Fibroblast of lung (primary cell): Measurements from ENCODE around the gene RAB6A. TPM values are rescaled to one million over a fixed set of nuclear protein-coding genes. Genes with fewer than 3 reads are reported as not detected.

Experiments
- DNase-seq, 2 donors: peaks; one replicate each; pipeline versions ENCODE4 v3.0.0 to v3.0.0-alpha.2; 2010; ENCODE audit warnings: low read depth in 2 of 2
- H2AFZ ChIP-seq: 2 replicates; pipeline ENCODE4 v1.5.1; 2012; ENCODE audit warnings: low read length, control low read depth, inconsistent platforms
- H3K27ac ChIP-seq: 2 replicates; pipeline ENCODE4 v1.5.1; 2011; ENCODE audit warnings: low read length, control low read depth; ENCODE audit not compliant: insufficient read depth
- H3K27me3 ChIP-seq: 2 replicates; pipeline ENCODE4 v1.5.1; 2011; ENCODE audit warnings: mild to moderate bottlenecking, low read length; ENCODE audit not compliant: control insufficient read depth, insufficient read depth
- H3K36me3 ChIP-seq: 2 replicates; pipeline ENCODE4 v1.5.1; 2011; ENCODE audit warnings: low read length; ENCODE audit not compliant: control insufficient read depth, insufficient read depth
- H3K4me1 ChIP-seq: 2 replicates; pipeline ENCODE4 v1.5.1; 2011; ENCODE audit warnings: low read length; ENCODE audit not compliant: control insufficient read depth, insufficient read depth; ENCODE audit errors: extremely low read depth
- H3K4me2 ChIP-seq: 2 replicates; pipeline ENCODE4 v1.5.1; 2011; ENCODE audit warnings: low read length, control low read depth; ENCODE audit not compliant: insufficient read depth; ENCODE audit errors: extremely low read depth
- H3K4me3 ChIP-seq, 4 experiments: fragments of 200-600 bp in 1 of 4; sonication (generic) in 1 of 4; replicated peaks in 1 of 4; 2 replicates each; pipeline ENCODE4 v1.5.1; 2011 to 2016; ENCODE audit warnings: low read length in 4 of 4, low read depth in 3 of 4, mild to moderate bottlenecking in 3 of 4, control low read depth in 2 of 4, inconsistent platforms in 1 of 4, mixed read lengths in 1 of 4; ENCODE audit not compliant: insufficient read depth in 1 of 4; ENCODE audit errors: control extremely low read depth in 1 of 4
- H3K79me2 ChIP-seq: 2 replicates; pipeline ENCODE4 v1.5.1; 2012; ENCODE audit warnings: mild to moderate bottlenecking, low read length, inconsistent platforms; ENCODE audit not compliant: control insufficient read depth, insufficient read depth
- H3K9ac ChIP-seq: 2 replicates; pipeline ENCODE4 v1.5.1; 2011; ENCODE audit warnings: mild to moderate bottlenecking, low read length, control low read depth; ENCODE audit not compliant: insufficient read depth
- H3K9me3 ChIP-seq: 2 replicates; pipeline ENCODE4 v1.5.1; 2012; ENCODE audit warnings: low read depth, low read length; ENCODE audit not compliant: control insufficient read depth, insufficient read depth
- H4K20me1 ChIP-seq: 2 replicates; pipeline ENCODE4 v1.5.1; 2011; ENCODE audit warnings: low read length; ENCODE audit not compliant: control insufficient read depth, insufficient read depth; ENCODE audit errors: extremely low read depth
- EZH2 ChIP-seq: IDR thresholded peaks from 2 replicates; pipeline ENCODE4 v1.5.1; 2012; ENCODE audit warnings: low read length, control low read depth, mild to moderate bottlenecking; ENCODE audit errors: missing control alignments
- polyA plus RNA-seq, 2 donors: library from polyadenylated mRNA; depleted of rRNA in 1 of 2; stranded (reverse) in 1 of 2; unstranded in 1 of 2; fragments of >200 nt; gene quantifications; 2 replicates each; pipeline ENCODE4 v1.2.1, GENCODE V29; 2011 to 2012; ENCODE audit warnings: missing spikeins in 1 of 2
- total RNA-seq: library from RNA; depleted of rRNA; stranded (reverse); fragments of >200 nt; gene quantifications from 2 replicates; pipeline ENCODE4 v1.2.1, GENCODE V29; 2014
- TF ChIP-seq, protein P1 (sequence below), 2 donors: IDR thresholded peaks in 1 of 2; conservative IDR thresholded peaks in 1 of 2; 1 replicate in 1 of 2; 2 replicates in 1 of 2; pipeline ENCODE4 v1.5.1; 2011 to 2012; ENCODE audit warnings: low read length in 2 of 2, control low read depth in 1 of 2, inconsistent platforms in 1 of 2, low read depth in 1 of 2, mild to moderate bottlenecking in 1 of 2

RAB6A gene
- total and polyA plus RNA-seq, 2 donors (not counting 1 experiment from before 2014, with no cell fraction given) = 103 to 255 TPM

DNA sequence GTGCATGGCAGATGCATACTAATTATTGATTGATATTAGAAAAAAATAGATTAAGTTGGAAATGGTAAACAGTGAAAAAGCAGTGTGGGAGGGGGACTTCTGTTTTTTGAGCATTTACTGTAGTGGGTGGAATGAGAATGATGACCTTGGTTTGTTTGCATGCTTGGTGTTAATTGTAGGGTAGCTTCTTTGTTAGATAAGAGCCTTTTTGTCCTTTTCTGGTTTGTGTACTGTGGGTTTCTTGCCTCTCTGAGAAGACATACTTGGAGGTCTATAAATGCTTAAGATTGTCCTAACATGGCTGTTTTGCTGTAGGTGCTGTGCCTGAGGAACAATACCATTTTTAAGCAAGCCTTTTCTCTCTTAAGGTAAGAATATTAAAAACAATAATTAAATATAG is 43.8 kb upstream of the RAB6A start:
- H3K4me3 ChIP-seq = no peak overlapping the region

DNA sequence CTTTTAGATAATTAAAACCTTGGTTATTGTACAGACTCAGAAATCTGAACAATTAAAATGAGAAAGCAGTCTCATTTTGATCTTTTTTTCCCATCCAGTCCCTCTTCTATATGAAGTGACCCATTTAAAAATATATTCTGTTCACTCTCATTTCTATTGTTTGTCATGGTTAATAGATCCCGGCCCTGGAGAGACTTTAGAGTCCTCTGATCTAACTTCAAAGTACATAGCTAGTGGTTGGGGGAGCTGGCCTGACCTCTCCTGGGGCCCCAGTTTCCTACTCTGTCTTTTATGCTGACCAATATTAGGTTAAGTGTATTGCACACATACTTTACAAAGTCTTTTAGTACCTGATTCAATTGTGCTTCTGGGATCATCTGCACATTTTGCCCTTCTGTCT is 40.3 kb upstream of the RAB6A start:
- no peaks in the 10 kb centered on the region for H3K9me3 ChIP-seq
- no peak overlapping the region for H3K9ac ChIP-seq
- H3K36me3 ChIP-seq = no peaks in the 10 kb centered on the region
- no peaks in the 10 kb centered on the region for H3K27me3 ChIP-seq
- H2AFZ ChIP-seq = no peak overlapping the region
- H3K4me1 ChIP-seq = no peaks in the 10 kb centered on the region
- H3K79me2 ChIP-seq = no peaks in the 10 kb centered on the region
- no peaks in the 10 kb centered on the region for H4K20me1 ChIP-seq
- no peak overlapping the region for H3K27ac ChIP-seq
- TF ChIP-seq EZH2 = no peak
- TF ChIP-seq, protein P1, sequence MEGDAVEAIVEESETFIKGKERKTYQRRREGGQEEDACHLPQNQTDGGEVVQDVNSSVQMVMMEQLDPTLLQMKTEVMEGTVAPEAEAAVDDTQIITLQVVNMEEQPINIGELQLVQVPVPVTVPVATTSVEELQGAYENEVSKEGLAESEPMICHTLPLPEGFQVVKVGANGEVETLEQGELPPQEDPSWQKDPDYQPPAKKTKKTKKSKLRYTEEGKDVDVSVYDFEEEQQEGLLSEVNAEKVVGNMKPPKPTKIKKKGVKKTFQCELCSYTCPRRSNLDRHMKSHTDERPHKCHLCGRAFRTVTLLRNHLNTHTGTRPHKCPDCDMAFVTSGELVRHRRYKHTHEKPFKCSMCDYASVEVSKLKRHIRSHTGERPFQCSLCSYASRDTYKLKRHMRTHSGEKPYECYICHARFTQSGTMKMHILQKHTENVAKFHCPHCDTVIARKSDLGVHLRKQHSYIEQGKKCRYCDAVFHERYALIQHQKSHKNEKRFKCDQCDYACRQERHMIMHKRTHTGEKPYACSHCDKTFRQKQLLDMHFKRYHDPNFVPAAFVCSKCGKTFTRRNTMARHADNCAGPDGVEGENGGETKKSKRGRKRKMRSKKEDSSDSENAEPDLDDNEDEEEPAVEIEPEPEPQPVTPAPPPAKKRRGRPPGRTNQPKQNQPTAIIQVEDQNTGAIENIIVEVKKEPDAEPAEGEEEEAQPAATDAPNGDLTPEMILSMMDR (conservative IDR thresholded peaks at IDR 0.05 in 1 of 2, IDR thresholded peaks at IDR 0.05 in 1 of 2; ENCODE audit: low read depth in 1 of 2, low read length in 2 of 2) = no peak
- H3K4me2 ChIP-seq = no peak overlapping the region
- no peak overlapping the region for H3K4me3 ChIP-seq
- no peak for DNase-seq

More for the DNA sequence above, 43.8 kb upstream of the RAB6A start:
- H3K9ac ChIP-seq = no peak overlapping the region
- no peaks in the 10 kb centered on the region for H3K9me3 ChIP-seq
- H3K4me2 ChIP-seq = no peak overlapping the region
- H2AFZ ChIP-seq = no peak overlapping the region
- no peaks in the 10 kb centered on the region for H4K20me1 ChIP-seq
- TF ChIP-seq EZH2 = no peak
- TF ChIP-seq, protein P1 (conservative IDR thresholded peaks at IDR 0.05 in 1 of 2, IDR thresholded peaks at IDR 0.05 in 1 of 2; ENCODE audit: low read depth in 1 of 2, low read length in 2 of 2) = no peak
- no peaks in the 10 kb centered on the region for H3K27me3 ChIP-seq
- no peak for DNase-seq
- no peaks in the 10 kb centered on the region for H3K4me1 ChIP-seq
- H3K79me2 ChIP-seq = no peaks in the 10 kb centered on the region
- H3K36me3 ChIP-seq = no peaks in the 10 kb centered on the region
- no peak overlapping the region for H3K27ac ChIP-seq

- no peaks in the 10 kb centered on the region for H3K36me3 ChIP-seq
- H3K4me1 ChIP-seq = no peaks in the 10 kb centered on the region
- no peak overlapping the region for H2AFZ ChIP-seq
- no peak for DNase-seq
- H3K79me2 ChIP-seq = no peaks in the 10 kb centered on the region
- H3K27me3 ChIP-seq = no peaks in the 10 kb centered on the region
- no peaks in the 10 kb centered on the region for H4K20me1 ChIP-seq
- H3K9ac ChIP-seq = no peak overlapping the region
- TF ChIP-seq, protein P1 (conservative IDR thresholded peaks at IDR 0.05 in 1 of 2, IDR thresholded peaks at IDR 0.05 in 1 of 2; ENCODE audit: low read depth in 1 of 2, low read length in 2 of 2) = no peak
- no peak for TF ChIP-seq EZH2
- H3K4me3 ChIP-seq = no peak overlapping the region
- H3K9me3 ChIP-seq = no peaks in the 10 kb centered on the region
- no peak overlapping the region for H3K4me2 ChIP-seq
- no peak overlapping the region for H3K27ac ChIP-seq
Measured at GRCh38 chr11:73800276-73800806, 39.5 kb upstream of the RAB6A start.
